ENCODE measurements around the gene AKAP10.
"Not testable (repeated sequence)": the region's sequence is repeated elsewhere in the genome, so short reads cannot be mapped to it uniquely, and the experiment has no call there.

AKAP10 gene

DNA sequence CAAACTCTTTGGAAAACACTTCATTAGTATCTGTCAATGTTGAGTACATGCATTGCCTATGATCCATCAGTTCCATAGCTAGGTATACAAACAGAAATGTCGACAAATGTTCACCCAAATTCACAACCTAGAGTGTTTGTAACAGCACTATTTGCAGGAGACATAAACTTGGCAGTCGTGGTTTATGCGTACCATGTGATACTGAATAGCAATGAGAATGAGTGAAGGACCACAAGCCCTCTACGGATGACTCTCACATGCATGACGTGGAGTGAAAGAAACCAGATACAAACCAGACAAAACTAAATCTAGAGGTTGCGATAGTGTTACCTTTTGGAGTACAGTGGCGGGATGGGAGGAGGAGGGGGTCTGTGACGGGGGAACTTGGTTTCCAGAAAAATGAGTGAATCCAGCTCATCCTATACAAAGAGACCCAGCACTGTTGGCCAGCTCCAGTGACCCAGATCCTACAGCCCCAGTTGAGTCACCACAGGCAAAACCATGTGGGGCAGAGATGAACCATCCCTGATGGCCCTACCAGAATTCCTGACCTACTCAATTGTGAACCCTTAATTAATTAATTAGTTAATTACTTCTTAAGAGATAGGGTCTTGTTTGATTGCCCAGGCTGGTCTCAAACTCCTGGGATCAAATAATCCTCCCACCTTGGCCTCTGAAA lies 94.0 kb downstream of the AKAP10 start:
- intact Hi-C loops (cut with DNase I), result no loop called here
- no peak for DNase-seq

DNA sequence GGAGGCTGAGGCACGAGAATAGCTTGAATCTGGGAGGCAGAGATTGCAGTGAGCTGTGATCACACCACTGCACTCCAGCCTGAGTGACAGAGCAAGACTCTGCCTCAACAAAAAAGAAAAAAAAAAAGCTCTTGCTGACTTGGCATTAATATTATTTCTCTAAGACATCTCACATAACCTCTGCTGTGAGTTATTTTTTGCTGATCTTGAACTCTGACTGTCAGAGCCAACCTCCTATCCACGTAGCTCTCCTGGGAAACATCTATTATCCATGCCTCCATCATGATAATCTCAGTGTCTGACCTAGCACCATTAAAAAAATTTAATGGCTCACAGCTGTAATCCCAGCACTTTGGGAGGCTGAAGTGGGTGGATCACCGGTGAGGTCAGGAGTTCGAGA lies 97.2 kb downstream of the AKAP10 start:
- intact Hi-C loops (cut with DNase I), result no loop called here

DNA sequence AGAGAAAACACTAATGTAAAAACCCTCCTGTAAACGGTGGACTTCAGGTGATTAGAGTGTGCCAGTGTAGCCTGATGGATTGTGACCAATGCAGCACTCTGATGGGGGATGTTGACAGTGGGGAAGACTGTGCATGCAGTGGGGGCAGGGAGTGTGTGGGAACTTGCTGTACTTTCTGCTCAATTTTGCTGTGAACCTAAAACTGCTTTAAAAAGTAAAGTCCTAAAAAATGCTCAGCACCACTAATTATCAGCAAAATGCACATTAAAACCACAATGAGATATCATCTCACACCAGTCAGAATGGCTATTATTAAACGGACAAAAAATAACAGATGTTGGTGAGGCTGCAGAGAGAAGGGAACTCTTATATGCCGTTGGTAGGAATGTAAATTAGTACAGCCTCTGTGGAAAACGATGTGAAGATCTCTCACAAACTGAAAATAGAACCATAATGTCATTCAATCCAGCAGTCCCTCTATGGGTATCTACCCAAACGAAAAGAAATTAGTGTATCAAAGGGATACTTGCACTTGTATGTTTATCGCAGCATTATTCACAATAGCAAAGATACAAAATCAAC lies 100.2 kb downstream of the AKAP10 start:
- intact Hi-C loops (cut with DNase I), result no loop called here
- no peak for DNase-seq

More for the DNA sequence above, 97.2 kb downstream of the AKAP10 start:
- DNase-seq, result no peak

DNA sequence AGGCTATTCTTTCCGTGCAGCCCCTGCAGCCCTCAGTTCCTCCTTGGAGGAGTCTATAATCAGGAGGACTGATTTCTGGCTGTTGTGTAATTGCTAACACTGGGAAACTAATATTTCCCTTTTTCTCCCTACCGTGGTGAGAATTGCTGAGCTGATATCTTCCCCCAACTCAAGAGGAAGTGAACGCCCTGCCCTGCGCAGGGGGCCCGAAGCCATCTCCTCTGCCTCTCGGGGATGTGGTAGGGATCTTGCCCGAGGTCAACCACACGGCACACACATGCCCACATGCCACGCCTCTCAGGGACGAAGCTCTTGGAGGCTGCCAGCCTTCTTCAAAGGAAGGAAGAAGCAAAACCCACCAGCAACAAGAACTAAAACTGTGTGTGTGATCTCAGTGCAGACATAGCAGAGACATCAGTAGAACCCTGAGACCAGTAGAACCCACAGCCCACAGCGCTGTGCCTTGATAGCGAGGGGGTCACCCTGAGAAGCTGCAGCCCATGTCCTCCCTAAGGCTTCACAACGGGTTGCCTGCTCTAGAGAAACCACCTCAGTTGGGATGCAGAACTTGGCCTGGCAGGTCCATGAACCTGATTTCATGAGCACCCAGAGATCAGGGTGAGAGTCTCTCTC lies 101.0 kb downstream of the AKAP10 start:
- intact Hi-C loops (cut with DNase I), result no loop called here
- DNase-seq, result peak in 40 of 42 donors; percentile 11 to 73 (median 50)

DNA sequence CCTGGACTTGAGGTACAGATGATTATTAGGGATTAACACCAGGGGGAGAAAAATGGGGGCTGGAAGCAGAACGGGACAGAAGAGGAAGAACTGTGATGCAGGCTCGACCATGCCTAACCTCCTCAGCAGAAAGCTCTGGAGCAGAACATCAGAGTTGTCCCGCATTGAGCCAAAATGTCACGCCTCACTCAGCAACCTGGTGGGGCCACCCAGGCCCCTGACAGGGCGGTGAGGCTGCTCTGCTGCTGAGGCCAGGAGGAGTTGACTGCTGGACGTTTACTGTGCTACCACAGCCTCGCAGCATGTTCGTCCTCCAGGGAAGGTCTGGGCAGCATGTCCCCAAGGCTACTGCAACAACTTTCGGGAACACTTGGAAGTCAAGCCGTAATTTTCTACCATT lies 103.4 kb downstream of the AKAP10 start:
- no peak for DNase-seq
- intact Hi-C loops (cut with DNase I), result no loop called here

DNA sequence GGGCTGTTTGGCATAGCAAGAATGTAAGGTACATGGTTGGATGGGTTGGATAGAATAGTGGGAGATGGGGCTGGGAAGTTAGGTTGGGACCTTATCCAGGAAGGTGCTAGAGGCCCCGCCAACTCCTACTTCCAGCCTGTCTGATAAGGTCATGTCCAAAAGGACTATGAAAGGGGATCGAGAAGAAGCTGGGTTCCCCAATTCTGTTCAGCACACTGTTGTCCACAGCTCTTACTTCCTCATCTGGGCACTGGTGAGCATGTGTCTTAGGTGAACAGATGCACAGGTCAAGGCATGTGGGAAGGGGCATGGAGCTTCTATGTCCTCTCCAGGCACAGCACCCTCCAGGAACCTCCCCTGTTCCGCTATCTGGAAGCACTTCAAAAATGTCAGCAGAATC lies 104.3 kb downstream of the AKAP10 start:
- intact Hi-C loops (cut with DNase I), result no loop called here
- DNase-seq, result no peak

DNA sequence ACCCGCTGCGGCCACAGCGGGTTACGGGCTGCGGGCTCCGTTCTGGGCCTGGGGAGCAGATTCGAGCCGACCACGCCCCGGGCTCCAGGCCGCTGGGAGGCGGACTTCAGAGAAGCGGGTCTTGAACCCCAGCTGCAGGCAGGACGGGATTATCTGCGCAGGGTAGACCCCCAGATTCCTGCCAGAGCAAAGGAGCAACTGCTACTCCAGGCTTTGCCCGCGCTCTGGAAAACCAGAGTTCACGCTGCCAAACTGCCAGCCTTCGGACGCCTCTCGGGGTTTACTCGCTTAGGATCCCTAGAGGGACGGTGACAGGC lies 109.6 kb downstream of the AKAP10 start:
- intact Hi-C loops (cut with DNase I), result loop anchor here (10.0 kb wide), 1 partner anchor 107 kb away; the partner anchor contains the start of gene AKAP10
- DNase-seq, result no peak

DNA sequence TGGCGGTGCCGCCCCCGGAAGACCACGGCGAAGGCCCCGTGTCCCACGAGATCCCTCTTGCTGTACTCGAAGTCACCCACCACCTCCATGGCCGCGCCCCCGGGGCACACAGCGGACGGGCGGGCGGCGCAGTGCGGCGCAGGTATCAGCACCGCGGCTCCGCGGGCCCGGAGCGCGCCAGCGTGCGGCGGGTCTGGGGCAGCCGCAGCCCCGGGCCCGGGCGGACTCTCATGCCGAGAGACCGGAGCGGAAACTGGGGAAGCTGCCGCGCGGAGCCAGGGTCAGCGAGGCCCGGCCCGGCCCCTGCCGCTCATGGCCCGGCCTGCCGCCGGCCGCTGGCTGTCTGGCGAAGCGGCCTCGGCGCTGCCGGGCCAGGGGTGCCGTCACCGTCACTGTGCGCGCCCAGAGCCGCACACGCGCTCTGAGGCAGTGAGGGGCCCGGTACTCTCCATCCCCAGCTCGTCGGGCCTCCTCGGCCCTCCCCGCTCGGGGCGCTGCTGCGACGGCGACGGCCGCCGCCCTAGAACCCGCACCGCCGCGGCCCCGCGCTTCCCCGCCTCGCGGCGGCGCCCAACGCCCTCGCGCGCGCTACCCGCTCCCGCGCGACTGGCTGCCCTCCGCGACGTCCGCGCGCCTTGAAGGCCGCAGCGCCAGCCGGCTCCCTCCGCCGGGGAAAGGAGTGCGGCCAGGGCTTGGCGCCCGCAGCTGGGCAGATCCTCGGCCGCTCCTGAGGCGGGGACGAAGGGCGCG lies 110.1 kb downstream of the AKAP10 start, which contains the start of gene ULK2:
ULK2 (minus strand) TSS at position 608 of the 750 bp plus-strand sequence; CDS start at position 89, 519 bp downstream.
- intact Hi-C loops (cut with DNase I), result loop anchor here (10.0 kb wide), 1 partner anchor 107 kb away; the partner anchor contains the start of gene AKAP10
- peak in 41 of 42 donors; percentile 10 to 87 (median 74) for DNase-seq

DNA sequence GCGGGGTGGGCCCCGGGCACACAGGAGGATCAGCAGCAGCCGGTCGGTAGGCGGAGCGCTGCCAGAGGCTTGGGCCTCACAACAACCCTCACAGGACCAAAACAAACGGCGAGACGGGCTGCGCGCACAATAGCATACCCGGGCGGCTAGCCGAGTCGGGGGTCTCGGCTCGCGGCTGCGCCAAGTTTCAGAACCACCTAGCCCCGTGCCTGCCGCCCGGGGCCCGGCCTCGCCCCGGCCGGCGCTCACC lies 110.6 kb downstream of the AKAP10 start:
- peak; percentile 59 to 88 (median 76) for DNase-seq
- intact Hi-C loops (cut with DNase I), result loop anchor here (10.0 kb wide), 1 partner anchor 108 kb away; the partner anchor contains the start of gene AKAP10

DNA sequence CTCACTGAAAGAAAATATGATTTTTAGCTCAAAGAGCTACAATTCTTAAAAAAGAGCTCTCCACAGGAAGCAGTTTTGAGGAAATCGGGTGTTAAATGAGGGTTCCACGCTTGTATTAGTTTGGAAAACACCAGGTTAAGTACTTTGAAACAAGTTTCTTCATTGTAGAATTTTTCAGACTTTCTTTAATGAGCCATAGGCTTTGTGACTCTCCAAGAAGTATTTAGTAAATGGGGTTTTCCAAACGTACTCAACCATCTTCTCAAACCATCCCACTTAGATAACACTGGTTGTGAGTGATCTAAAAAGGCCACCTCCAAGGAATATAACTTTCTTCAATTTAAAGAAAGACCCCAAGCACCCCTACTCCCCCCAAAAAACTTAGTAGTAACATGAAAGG lies 112.6 kb downstream of the AKAP10 start:
- intact Hi-C loops (cut with DNase I), result loop anchor here (10.0 kb wide), 1 partner anchor 110 kb away; the partner anchor contains the start of gene AKAP10
- no peak for DNase-seq

DNA sequence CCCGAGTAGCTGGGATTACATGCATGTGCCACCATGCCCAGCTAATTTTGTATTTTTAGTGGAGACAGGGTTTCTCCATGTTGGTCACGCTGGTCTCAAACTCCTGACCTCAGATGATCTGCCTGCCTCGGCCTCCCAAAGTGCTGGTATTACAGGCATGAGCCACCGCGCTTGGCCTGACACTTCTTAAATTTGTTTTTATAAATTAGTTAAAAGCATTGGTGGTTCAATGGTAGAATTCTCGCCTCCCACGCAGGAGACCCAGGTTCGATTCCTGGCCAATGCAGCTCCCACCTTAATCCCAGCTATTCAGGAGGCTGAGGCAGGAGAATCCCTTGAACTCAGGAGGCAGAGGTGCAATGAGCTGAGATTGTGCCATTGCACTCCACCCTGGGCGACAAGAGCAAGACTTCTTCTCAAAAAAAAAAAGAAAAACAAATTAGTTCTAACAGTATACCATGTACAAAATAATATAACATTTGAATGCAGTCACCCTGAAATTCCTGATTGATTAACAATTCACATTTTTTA lies 116.9 kb downstream of the AKAP10 start:
- intact Hi-C loops (cut with DNase I), result loop anchor here (10.0 kb wide), 1 partner anchor 114 kb away; the partner anchor contains the start of gene AKAP10
- not testable (repeated sequence) for DNase-seq

DNA sequence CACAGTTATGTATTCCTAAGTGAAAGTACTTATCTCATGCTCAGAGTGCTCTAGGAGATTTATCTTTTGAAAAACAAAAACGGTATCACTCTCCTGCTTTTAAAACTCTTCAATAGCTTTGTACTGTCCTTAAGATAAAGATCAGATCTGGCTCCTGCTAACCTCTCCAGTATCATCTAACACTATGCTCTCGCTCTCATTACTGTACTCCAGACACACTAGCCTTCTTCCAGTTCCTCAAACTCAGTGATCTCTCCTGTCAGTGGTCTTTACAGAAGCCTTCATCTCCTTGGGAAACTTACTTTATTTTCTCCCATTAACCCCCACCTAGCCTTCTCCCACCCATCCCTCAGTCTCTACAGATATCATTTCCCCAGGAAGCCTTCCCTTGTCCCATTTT lies 120.0 kb downstream of the AKAP10 start:
- intact Hi-C loops (cut with DNase I), result no loop called here
- no peak for DNase-seq
